Ovary (tissue), 9 donors: ENCODE measurements around the gene GCNT4. TPM values are rescaled to one million over a fixed set of nuclear protein-coding genes. Genes with fewer than 3 reads are reported as not detected.

Source experiments
- DNase-seq, 5 donors: peaks; one replicate each; pipeline ENCODE4 v3.0.0-alpha.2; 2019 to 2020
- H3K27ac ChIP-seq, 2 donors: fragments of 200-600 bp; one replicate each; pipeline versions ENCODE4 v1.5.1 to v1.8.0; 2019 to 2022
- H3K27me3 ChIP-seq: fragments of 200-600 bp; one replicate; pipeline ENCODE4 v1.8.0; 2022
- H3K36me3 ChIP-seq: fragments of 200-600 bp; sonication (generic); one replicate; pipeline ENCODE4 v1.5.1; 2019
- H3K4me1 ChIP-seq: one replicate; pipeline ENCODE4 v1.8.1; 2013; ENCODE audit warnings: mild to moderate bottlenecking, moderate library complexity; ENCODE audit not compliant: insufficient read depth
- H3K4me3 ChIP-seq: fragments of 200-600 bp; sonication (generic); one replicate; pipeline ENCODE4 v1.5.1; 2017
- H3K9me3 ChIP-seq, 2 donors: fragments of 200-600 bp in 1 of 2; sonication (generic) in 1 of 2; one replicate each; pipeline versions ENCODE4 v1.5.1 to v1.8.1; 2013 to 2019; ENCODE audit warnings: mild to moderate bottlenecking in 1 of 2, moderate library complexity in 1 of 2
- EP300 ChIP-seq: sonication (generic); formaldehyde crosslinking; IDR thresholded peaks from one replicate; pipeline ENCODE4 v1.6.1; 2017; ENCODE audit warnings: antibody characterized with exemption
- POLR2A ChIP-seq: fragments of 450-650 bp; IDR thresholded peaks from one replicate; pipeline ENCODE4 v1.6.1; 2017; ENCODE audit warnings: antibody characterized with exemption, mild to moderate bottlenecking, moderate library complexity
- WGBS, 3 donors: extraction: QIAGEN DNeasy Blood & Tissue Kit in 1 of 3; methylation state at CpG; one replicate each; pipeline versions ENCODE4 v1.1.5 to v1.1.7; 2013 to 2017; 5-methylcytosine and 5-hydroxymethylcytosine counted together
- intact Hi-C, 4 donors: fragments of 100-400 bp; cut with DNase I; formaldehyde crosslinking; loops; one replicate each; pipeline versions ENCODE4 v1.11.0 to v1.15.1; 2022 to 2023
- polyA plus RNA-seq, 2 donors: library from polyadenylated mRNA; stranded (reverse); fragments of 200-250 nt in 1 of 2; fragments of 350-450 nt in 1 of 2; fragmentation: Illumina TruSeq in 1 of 2; extraction: RNeasy Lipid Tissue Mini Kit (QIAGEN cat#74804) in 1 of 2; gene quantifications; one replicate each; pipeline ENCODE4 v1.2.3, GENCODE V29; 2013 to 2014
- small RNA-seq: library from RNA; depleted of rRNA; stranded (forward); fragments of <200 nt; gene quantifications from one replicate; pipeline ENCODE3, GENCODE V24; 2016
- total RNA-seq, 7 donors: library from RNA; depleted of rRNA in 2 of 7; stranded (reverse); fragments of >200 nt in 2 of 7; fragmentation: NEBNext Ultra II Directional in 3 of 7; extraction: Animal tissue kit (Norgen Biotek cat#: 25700) in 3 of 7; gene quantifications; one replicate each; pipeline versions ENCODE4 v1.1.0 to v1.2.4, GENCODE V29; 2016 to 2023
- TF ChIP-seq, protein P1 (sequence below), 3 donors: fragments of 450-650 bp in 2 of 3; fragments of 200-600 bp in 1 of 3; IDR thresholded peaks; one replicate each; pipeline versions ENCODE4 v1.5.1 to v1.8.0; 2016 to 2022; ENCODE audit warnings: antibody characterized with exemption in 3 of 3, mild to moderate bottlenecking in 1 of 3
- donor health status: DM: no; HTN: no; CAD: no; lungs with moderate emphysema.
- donor health status: DM: no; HTN: no; CAD: no.
- donor health status: Bipolar disorder and iron deficiency.
- donor health status: DM: yes; HTN: yes; CAD: no.
- donor health status: DM: no; HTN: no; CAD: no.
- donor health status: DM: yes; HTN: yes; CAD: no.

Gene GCNT4
- total and polyA plus RNA-seq, 9 donors = 0.95 to 3.2 (median 1.9) TPM

DNA sequence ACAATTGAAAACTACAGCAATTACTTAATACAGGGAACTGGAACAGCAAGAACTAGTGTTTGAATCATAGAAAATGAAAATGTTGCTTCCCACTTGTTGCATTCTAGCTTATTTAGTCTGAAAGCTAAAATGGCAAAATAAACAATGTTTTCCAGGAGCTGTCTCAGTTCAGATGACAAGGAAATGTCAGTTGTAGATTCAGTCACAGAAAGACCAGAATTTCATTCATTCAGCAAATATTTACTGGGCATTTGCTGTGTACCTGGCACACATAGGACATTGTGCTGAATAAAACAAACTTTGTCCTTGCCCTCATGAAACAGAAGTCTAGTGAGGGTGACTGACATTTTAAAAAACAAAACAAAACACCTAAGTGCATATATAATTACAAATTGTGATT is 41.5 kb downstream of the GCNT4 start:
- Histone ChIP-seq H3K36me3 (no peaks in the 10 kb centered on the region), H3K27me3 (no peaks in the 10 kb centered on the region), H3K4me1 (no peaks in the 10 kb centered on the region), H3K27ac (no peak overlapping the region), H3K4me3 (no peak overlapping the region), H3K9me3 (no peaks in the 10 kb centered on the region)
- TF ChIP-seq POLR2A (no peak), EP300 (no peak)
- TF ChIP-seq, protein P1, sequence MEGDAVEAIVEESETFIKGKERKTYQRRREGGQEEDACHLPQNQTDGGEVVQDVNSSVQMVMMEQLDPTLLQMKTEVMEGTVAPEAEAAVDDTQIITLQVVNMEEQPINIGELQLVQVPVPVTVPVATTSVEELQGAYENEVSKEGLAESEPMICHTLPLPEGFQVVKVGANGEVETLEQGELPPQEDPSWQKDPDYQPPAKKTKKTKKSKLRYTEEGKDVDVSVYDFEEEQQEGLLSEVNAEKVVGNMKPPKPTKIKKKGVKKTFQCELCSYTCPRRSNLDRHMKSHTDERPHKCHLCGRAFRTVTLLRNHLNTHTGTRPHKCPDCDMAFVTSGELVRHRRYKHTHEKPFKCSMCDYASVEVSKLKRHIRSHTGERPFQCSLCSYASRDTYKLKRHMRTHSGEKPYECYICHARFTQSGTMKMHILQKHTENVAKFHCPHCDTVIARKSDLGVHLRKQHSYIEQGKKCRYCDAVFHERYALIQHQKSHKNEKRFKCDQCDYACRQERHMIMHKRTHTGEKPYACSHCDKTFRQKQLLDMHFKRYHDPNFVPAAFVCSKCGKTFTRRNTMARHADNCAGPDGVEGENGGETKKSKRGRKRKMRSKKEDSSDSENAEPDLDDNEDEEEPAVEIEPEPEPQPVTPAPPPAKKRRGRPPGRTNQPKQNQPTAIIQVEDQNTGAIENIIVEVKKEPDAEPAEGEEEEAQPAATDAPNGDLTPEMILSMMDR (IDR thresholded peaks at IDR 0.05) = no peak
- intact Hi-C loops = no loop called here
- DNase-seq = no peak

DNA sequence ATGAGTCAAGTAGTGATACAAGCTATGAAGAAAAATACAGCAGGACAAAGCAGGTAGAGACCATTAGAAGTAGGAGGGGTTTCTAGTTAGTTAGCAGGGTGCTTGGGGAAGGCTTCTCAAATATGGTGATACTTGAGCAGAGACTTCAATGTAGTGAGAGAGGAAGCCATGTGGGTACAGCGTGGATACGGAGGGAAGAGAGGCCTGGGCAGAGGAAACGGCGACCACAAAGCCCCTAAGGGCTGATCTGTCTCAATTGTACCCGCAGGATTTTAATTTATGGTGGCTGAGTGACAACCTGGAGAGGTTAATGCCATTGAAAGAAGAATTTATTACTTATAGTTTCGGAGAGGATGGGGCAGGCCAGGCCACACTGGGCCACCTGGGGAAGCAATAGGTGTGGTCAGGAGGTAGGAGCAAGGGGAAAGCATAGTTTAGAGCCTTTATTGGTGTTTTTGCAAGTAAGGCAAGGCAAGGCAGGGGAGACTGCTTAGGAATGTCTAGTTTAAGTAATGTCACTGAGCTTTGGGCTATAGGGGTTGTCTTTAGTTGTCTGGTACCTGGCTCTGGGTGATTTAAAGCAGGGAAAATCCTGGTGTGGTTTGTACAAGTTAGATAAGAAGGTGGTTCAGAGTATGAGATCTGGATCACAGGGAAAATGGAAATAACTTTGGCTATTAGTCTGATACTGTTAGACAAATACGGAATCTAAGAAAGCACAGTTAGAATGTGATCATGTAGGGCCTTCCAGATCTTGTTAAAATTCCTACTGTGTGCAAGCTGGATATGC is 42.6 kb downstream of the GCNT4 start:
- Histone ChIP-seq H3K27me3 (no peaks in the 10 kb centered on the region), H3K27ac (no peak overlapping the region), H3K4me1 (no peaks in the 10 kb centered on the region), H3K4me3 (no peak overlapping the region), H3K9me3 (no peaks in the 10 kb centered on the region), H3K36me3 (no peaks in the 10 kb centered on the region)
- no peak for DNase-seq
- TF ChIP-seq EP300 (no peak), POLR2A (no peak)
- TF ChIP-seq, protein P1 (IDR thresholded peaks at IDR 0.05) = no peak
- intact Hi-C loops = no loop called here
- 61 to 82% (median 82%) methylated on average over 7 of the region's 7 CpGs for WGBS, 3 donors

DNA sequence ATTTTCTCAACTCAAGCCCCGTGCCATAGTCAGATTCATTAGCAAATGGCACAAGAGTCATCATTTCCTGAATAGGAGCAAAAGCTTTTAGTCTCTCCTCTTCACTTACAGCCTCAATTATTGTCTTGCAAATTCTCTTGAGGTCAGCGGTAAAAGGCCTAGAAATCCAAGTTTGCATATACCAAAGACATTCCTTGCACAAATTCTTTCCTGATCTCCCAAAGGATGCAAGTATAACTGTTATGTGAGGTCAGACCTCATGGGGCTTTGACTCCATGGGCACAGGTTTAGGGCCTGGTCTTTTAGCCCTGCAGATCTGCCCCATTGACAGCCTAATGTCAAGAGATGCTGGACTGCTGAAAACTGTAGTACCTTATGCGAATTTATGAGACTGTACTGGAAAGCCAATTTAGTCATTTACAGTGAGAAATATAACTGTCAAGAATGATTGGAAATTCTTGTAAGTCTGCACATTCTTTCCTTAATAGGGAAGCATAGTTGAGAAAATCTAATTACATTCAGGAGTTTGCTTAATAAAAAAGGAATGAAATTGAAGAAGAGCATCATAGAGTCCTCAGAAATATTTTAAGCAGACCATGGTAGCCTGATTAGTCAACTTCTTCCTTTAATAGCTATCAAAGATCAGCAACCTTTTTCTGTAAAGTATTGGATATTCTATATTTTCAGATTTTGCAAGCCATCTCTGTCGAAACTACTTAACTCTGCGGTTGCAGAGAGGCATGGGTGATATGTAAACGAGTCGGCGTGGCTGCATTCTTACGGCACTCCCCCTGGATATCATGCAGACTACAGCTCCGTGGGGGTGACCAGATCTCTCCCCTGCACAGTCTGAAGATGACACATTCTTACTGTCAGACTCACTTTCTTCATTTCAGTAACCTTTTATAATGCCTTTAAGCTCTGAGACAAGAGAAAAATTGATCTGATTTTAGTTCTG is 45.2 kb downstream of the GCNT4 start:
- TF ChIP-seq, protein P1 (IDR thresholded peaks at IDR 0.05) = no peak
- TF ChIP-seq EP300 = no peak
- no peak for TF ChIP-seq POLR2A
- H3K4me1 ChIP-seq = no peaks in the 10 kb centered on the region
- H3K4me3 ChIP-seq = no peak overlapping the region
- no peaks in the 10 kb centered on the region for H3K9me3 ChIP-seq
- no peak for DNase-seq
- WGBS, 3 donors = 34 to 44% (median 38%) methylated on average over 10 of the region's 10 CpGs
- intact Hi-C loops = no loop called here
- no peaks in the 10 kb centered on the region for H3K27me3 ChIP-seq
- no peaks in the 10 kb centered on the region for H3K36me3 ChIP-seq
- H3K27ac ChIP-seq = no peak overlapping the region

- no peaks in the 10 kb centered on the region for H3K4me1 ChIP-seq
- H3K36me3 ChIP-seq = no peaks in the 10 kb centered on the region
- H3K9me3 ChIP-seq = no peaks in the 10 kb centered on the region
- intact Hi-C loops = no loop called here
- TF ChIP-seq, protein P1 (IDR thresholded peaks at IDR 0.05) = no peak
- TF ChIP-seq POLR2A (no peak), EP300 (no peak)
- H3K27me3 ChIP-seq = no peaks in the 10 kb centered on the region
- no peak overlapping the region for H3K4me3 ChIP-seq
- DNase-seq = no peak
- 2 to 98% (median 96%) methylated on average over 1 of the region's 1 CpG for WGBS, 3 donors
- H3K27ac ChIP-seq = no peak overlapping the region
Measured at GRCh38 chr5:75005561-75005960, 46.8 kb downstream of the GCNT4 start.

Small RNA genes lying within 50 kb of the gene (small RNA-seq; reads per million reads assigned to genes)
- gene AC093259.1 = not detected

Other genes with a start within 250 kb of the GCNT4 start
- 10 to 100 TPM in 5 of 7 donors, 1 to 10 TPM in 2; 3.2 to 21.5 (median 11.5) TPM for gene FAM169A, start 186.2 kb downstream of the GCNT4 start, total RNA-seq
- gene FAM169A, start 186.2 kb downstream of the GCNT4 start, polyA plus RNA-seq = 1 to 10 TPM; 1.7 to 2.2 TPM
- gene ANKRD31, start 184.3 kb upstream of the GCNT4 start, total RNA-seq = under 1 TPM; 0.13 to 0.55 (median 0.38) TPM
- gene ANKRD31, start 184.3 kb upstream of the GCNT4 start, polyA plus RNA-seq = under 1 TPM; 0.11 to 0.28 TPM